AG09319 (cell line): ENCODE measurements around the gene LIMCH1.

Source experiments
- DNase-seq: peaks from one replicate; pipeline ENCODE4 v3.0.0-alpha.2; 2010; ENCODE audit warnings: low read depth; ENCODE audit errors: extremely low read depth
- CTCF ChIP-seq: IDR thresholded peaks from 2 replicates; pipeline ENCODE4 v1.5.1; 2011; ENCODE audit warnings: low read depth, mild to moderate bottlenecking, inconsistent platforms, low read length, moderate library complexity

LIMCH1 gene

GRCh38 chr4:41548305-41548880 lies 10.4 kb downstream of the LIMCH1 start:
- TF ChIP-seq CTCF = no peak
- DNase-seq = no peak

- no peak for DNase-seq
Observed at GRCh38 chr4:41549478-41549877, 11.5 kb downstream of the LIMCH1 start.

GRCh38 chr4:41550308-41550707 lies 12.4 kb downstream of the LIMCH1 start:
- TF ChIP-seq CTCF = no peak

More at GRCh38 chr4:41549478-41549877, 11.5 kb downstream of the LIMCH1 start:
- no peak for TF ChIP-seq CTCF

GRCh38 chr4:41551536-41551935 lies 13.6 kb downstream of the LIMCH1 start:
- no peak for DNase-seq
- no peak for TF ChIP-seq CTCF

More at GRCh38 chr4:41550308-41550707, 12.4 kb downstream of the LIMCH1 start:
- no peak for DNase-seq

- no peak for TF ChIP-seq CTCF
- DNase-seq = no peak
Observed at GRCh38 chr4:41554905-41555304, 16.9 kb downstream of the LIMCH1 start.

- no peak for DNase-seq
- TF ChIP-seq CTCF = no peak
Observed at GRCh38 chr4:41556526-41556925, 18.6 kb downstream of the LIMCH1 start.

GRCh38 chr4:41559940-41560516 lies 22.1 kb downstream of the LIMCH1 start:
- no peak for DNase-seq
- no peak for TF ChIP-seq CTCF
